CD14-positive monocyte (primary cell): Measurements from ENCODE around the gene ESRRB. TPM values are rescaled to one million over a fixed set of nuclear protein-coding genes. Genes with fewer than 3 reads are reported as not detected.

Experiments used
- DNase-seq, 3 donors: peaks; one replicate each; pipeline ENCODE4 v3.0.0-alpha.2; 2011 to 2022
- H2AFZ ChIP-seq: 2 replicates; pipeline ENCODE4 v1.6.0; 2012; ENCODE audit warnings: mild to moderate bottlenecking, low read depth, low read length, inconsistent platforms; ENCODE audit not compliant: insufficient read depth, poor library complexity, severe bottlenecking
- H3K27ac ChIP-seq, 2 donors: 1 replicate in 1 of 2; 2 replicates in 1 of 2; pipeline ENCODE4 v1.5.1; 2012 to 2013; ENCODE audit warnings: low read length in 2 of 2, control low read depth in 1 of 2, inconsistent platforms in 1 of 2, low read depth in 1 of 2, mild to moderate bottlenecking in 1 of 2
- H3K27me3 ChIP-seq, 2 donors: one replicate each; pipeline versions ENCODE4 v1.6.0 to v1.6.1; 2011 to 2013; ENCODE audit warnings: low read length in 2 of 2; ENCODE audit not compliant: control insufficient read depth in 2 of 2, insufficient read depth in 2 of 2
- H3K36me3 ChIP-seq, 2 donors: replicated peaks in 1 of 2; 1 replicate in 1 of 2; 2 replicates in 1 of 2; pipeline versions ENCODE4 v1.5.1 to v1.6.1; 2012 to 2013; ENCODE audit warnings: low read length in 2 of 2, control low read depth in 1 of 2, inconsistent platforms in 1 of 2, mild to moderate bottlenecking in 1 of 2; ENCODE audit not compliant: insufficient read depth in 2 of 2, control insufficient read depth in 1 of 2
- H3K4me1 ChIP-seq, 2 donors: 1 replicate in 1 of 2; 2 replicates in 1 of 2; pipeline versions ENCODE4 v1.5.1 to v1.6.1; 2012 to 2013; ENCODE audit warnings: low read length in 2 of 2, control low read depth in 1 of 2, inconsistent platforms in 1 of 2, mild to moderate bottlenecking in 1 of 2, moderate library complexity in 1 of 2; ENCODE audit not compliant: insufficient read depth in 2 of 2, control insufficient read depth in 1 of 2
- H3K4me2 ChIP-seq: replicated peaks from 2 replicates; pipeline ENCODE3; 2012; ENCODE audit warnings: low read length, moderate library complexity, mild to moderate bottlenecking; ENCODE audit not compliant: poor library complexity, severe bottlenecking; ENCODE audit errors: extremely low read depth
- H3K4me3 ChIP-seq, 3 experiments: fragments of 200-600 bp in 1 of 3; sonication (generic) in 1 of 3; replicated peaks in 1 of 3; 1 replicate in 2 of 3; 2 replicates in 1 of 3; pipeline ENCODE4 v1.5.1; 2011 to 2013; ENCODE audit warnings: low read length in 3 of 3, mild to moderate bottlenecking in 3 of 3, control low read depth in 2 of 3, low read depth in 2 of 3, inconsistent platforms in 1 of 3, moderate library complexity in 1 of 3
- H3K79me2 ChIP-seq: 2 replicates; pipeline ENCODE4 v1.6.0; 2012; ENCODE audit warnings: mild to moderate bottlenecking, control low read depth, inconsistent platforms, low read length, moderate library complexity; ENCODE audit not compliant: insufficient read depth
- H3K9ac ChIP-seq: 2 replicates; pipeline ENCODE4 v1.6.0; 2017; ENCODE audit warnings: low read length, mild to moderate bottlenecking; ENCODE audit not compliant: insufficient read depth, poor library complexity, severe bottlenecking
- H3K9me3 ChIP-seq, 2 donors: replicated peaks in 1 of 2; 1 replicate in 1 of 2; 2 replicates in 1 of 2; pipeline versions ENCODE4 v1.5.1 to v1.6.1; 2012 to 2013; ENCODE audit warnings: low read length in 2 of 2, control low read depth in 1 of 2; ENCODE audit not compliant: control insufficient read depth in 1 of 2, insufficient read depth in 1 of 2
- H4K20me1 ChIP-seq: 2 replicates; pipeline ENCODE4 v1.6.0; 2012; ENCODE audit warnings: mild to moderate bottlenecking, low read length, control low read depth, moderate library complexity; ENCODE audit not compliant: insufficient read depth
- H3K27ac Mint-ChIP-seq, 7 donors: one replicate each; pipeline ENCODE4 v1.8.0; 2020; ENCODE audit warnings: mild to moderate bottlenecking in 7 of 7, mixed read lengths in 7 of 7, moderate library complexity in 6 of 7, inconsistent platforms in 2 of 7
- H3K27me3 Mint-ChIP-seq, 3 donors: one replicate each; pipeline ENCODE4 v1.8.0; 2021 to 2022; ENCODE audit warnings: low read depth in 3 of 3, mild to moderate bottlenecking in 3 of 3, mixed read lengths in 3 of 3, moderate library complexity in 3 of 3, inconsistent platforms in 1 of 3
- H3K36me3 Mint-ChIP-seq, 2 donors: one replicate each; pipeline ENCODE4 v1.8.0; 2020; ENCODE audit warnings: mixed read lengths in 2 of 2, inconsistent platforms in 1 of 2, mild to moderate bottlenecking in 1 of 2
- H3K4me1 Mint-ChIP-seq: one replicate; pipeline ENCODE4 v1.8.0; 2020; ENCODE audit warnings: mild to moderate bottlenecking, mixed read lengths
- H3K4me3 Mint-ChIP-seq, 2 donors: one replicate each; pipeline ENCODE4 v1.8.0; 2020; ENCODE audit warnings: mild to moderate bottlenecking in 2 of 2, mixed read lengths in 2 of 2, moderate library complexity in 1 of 2
- H3K9me3 Mint-ChIP-seq, 7 donors: one replicate each; pipeline ENCODE4 v1.8.0; 2020 to 2022; ENCODE audit warnings: mixed read lengths in 7 of 7, mild to moderate bottlenecking in 6 of 7, moderate library complexity in 6 of 7, inconsistent platforms in 2 of 7
- WGBS: methylation state at CpG from one replicate; pipeline ENCODE4 v1.1.5; 2013; ENCODE audit warnings: missing lambda C conversion rate; ENCODE audit not compliant: insufficient coverage; 5-methylcytosine and 5-hydroxymethylcytosine counted together
- intact Hi-C, 2 donors: fragments of 100-400 bp; cut with micrococcal nuclease; formaldehyde crosslinking; loops; one replicate each; pipeline versions ENCODE4 v1.15.0 to v1.15.1; 2023
- polyA plus RNA-seq, 3 donors: library from polyadenylated mRNA; depleted of rRNA in 1 of 3; unstranded in 2 of 3; stranded (reverse) in 1 of 3; fragments of 300-500 nt in 2 of 3; fragments of >200 nt in 1 of 3; fragmentation: Illumina TruSeq in 2 of 3; gene quantifications; 1 replicate in 2 of 3; 2 replicates in 1 of 3; pipeline ENCODE4 v1.2.3, GENCODE V29; 2012 to 2021
- TF ChIP-seq, protein P1 (sequence below): fragments of 200-600 bp; IDR thresholded peaks from one replicate; pipeline ENCODE4 v1.8.0; 2022; ENCODE audit warnings: antibody characterized with exemption, mild to moderate bottlenecking

Gene ESRRB
- polyA plus RNA-seq, 3 donors: 0.03 TPM; not detected in 2

DNA sequence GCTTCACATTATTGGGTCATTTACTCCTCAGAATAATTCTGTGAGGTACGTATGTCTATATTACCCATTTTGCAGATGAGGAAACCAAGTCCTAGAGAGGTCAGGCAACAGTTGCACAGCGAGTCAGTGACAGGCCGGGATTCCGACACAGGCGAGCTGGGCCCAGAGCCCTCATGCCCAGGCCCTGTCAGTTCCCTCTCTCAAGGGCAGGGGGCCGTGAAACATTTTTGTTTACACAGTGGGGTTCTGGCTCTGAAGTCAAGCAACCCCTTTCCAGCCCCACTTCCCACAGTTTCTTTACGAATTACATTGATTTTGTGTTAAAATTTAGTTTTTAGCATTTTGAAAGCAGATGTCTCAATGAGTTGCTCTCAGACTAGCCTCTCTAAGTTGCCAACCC is 46.7 kb downstream of the ESRRB start:
- Mint-ChIP-seq H3K27ac (no peak overlapping the region), H3K36me3 (no peaks in the 10 kb centered on the region), H3K4me3 (no peak overlapping the region), H3K27me3 (peaks cover 5 to 10% (median 8%) of the 10 kb centered on the region in 3 donors), H3K9me3 (peaks cover 0 to 3% (median 0%) of the 10 kb centered on the region in 7 donors), H3K4me1 (no peaks in the 10 kb centered on the region)
- H3K79me2 ChIP-seq: no peaks in the 10 kb centered on the region
- no peak for DNase-seq
- no peak overlapping the region for H2AFZ ChIP-seq
- no peak overlapping the region for H3K9ac ChIP-seq
- intact Hi-C loops: no loop called here
- peaks cover 0 to 3% of the 10 kb centered on the region in 2 donors for H3K9me3 ChIP-seq
- H3K4me1 ChIP-seq: no peaks in the 10 kb centered on the region
- H3K27ac ChIP-seq: no peak overlapping the region
- no peak overlapping the region for H3K4me2 ChIP-seq
- 98% methylated on average over 6 of the region's 7 CpGs for WGBS
- no peak overlapping the region for H3K4me3 ChIP-seq
- H3K27me3 ChIP-seq: no peaks in the 10 kb centered on the region
- H4K20me1 ChIP-seq: no peaks in the 10 kb centered on the region
- TF ChIP-seq, protein P1, sequence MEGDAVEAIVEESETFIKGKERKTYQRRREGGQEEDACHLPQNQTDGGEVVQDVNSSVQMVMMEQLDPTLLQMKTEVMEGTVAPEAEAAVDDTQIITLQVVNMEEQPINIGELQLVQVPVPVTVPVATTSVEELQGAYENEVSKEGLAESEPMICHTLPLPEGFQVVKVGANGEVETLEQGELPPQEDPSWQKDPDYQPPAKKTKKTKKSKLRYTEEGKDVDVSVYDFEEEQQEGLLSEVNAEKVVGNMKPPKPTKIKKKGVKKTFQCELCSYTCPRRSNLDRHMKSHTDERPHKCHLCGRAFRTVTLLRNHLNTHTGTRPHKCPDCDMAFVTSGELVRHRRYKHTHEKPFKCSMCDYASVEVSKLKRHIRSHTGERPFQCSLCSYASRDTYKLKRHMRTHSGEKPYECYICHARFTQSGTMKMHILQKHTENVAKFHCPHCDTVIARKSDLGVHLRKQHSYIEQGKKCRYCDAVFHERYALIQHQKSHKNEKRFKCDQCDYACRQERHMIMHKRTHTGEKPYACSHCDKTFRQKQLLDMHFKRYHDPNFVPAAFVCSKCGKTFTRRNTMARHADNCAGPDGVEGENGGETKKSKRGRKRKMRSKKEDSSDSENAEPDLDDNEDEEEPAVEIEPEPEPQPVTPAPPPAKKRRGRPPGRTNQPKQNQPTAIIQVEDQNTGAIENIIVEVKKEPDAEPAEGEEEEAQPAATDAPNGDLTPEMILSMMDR: no peak
- H3K36me3 ChIP-seq: no peaks in the 10 kb centered on the region

GRCh38 chr14:76423534-76423933 is 47.6 kb downstream of the ESRRB start:
- no peak for DNase-seq
- WGBS: 73% methylated on average over 3 of the region's 5 CpGs
- H3K9me3 ChIP-seq: peaks cover 0 to 3% of the 10 kb centered on the region in 2 donors
- H3K4me3 Mint-ChIP-seq: no peak overlapping the region
- H3K27me3 ChIP-seq: no peaks in the 10 kb centered on the region
- TF ChIP-seq, protein P1: no peak
- H3K36me3 ChIP-seq: no peaks in the 10 kb centered on the region
- H3K4me2 ChIP-seq: no peak overlapping the region
- no peaks in the 10 kb centered on the region for H3K4me1 ChIP-seq
- H3K4me1 Mint-ChIP-seq: no peaks in the 10 kb centered on the region
- no peak overlapping the region for H3K4me3 ChIP-seq
- no peak overlapping the region for H3K27ac ChIP-seq
- H3K27me3 Mint-ChIP-seq: peaks cover 5 to 10% (median 6%) of the 10 kb centered on the region in 3 donors
- H3K36me3 Mint-ChIP-seq: no peaks in the 10 kb centered on the region
- H2AFZ ChIP-seq: no peak overlapping the region
- no peaks in the 10 kb centered on the region for H3K79me2 ChIP-seq
- no peak overlapping the region for H3K27ac Mint-ChIP-seq
- intact Hi-C loops: no loop called here
- H4K20me1 ChIP-seq: no peaks in the 10 kb centered on the region
- H3K9me3 Mint-ChIP-seq: peaks cover 0 to 3% (median 0%) of the 10 kb centered on the region in 7 donors
- H3K9ac ChIP-seq: no peak overlapping the region
